ENCODE data around the gene CNTN5.

Gene CNTN5

GRCh38 chr11:100329352-100329751 lies 1308.6 kb downstream of the CNTN5 start:
- Histone ChIP-seq H3K27me3 (ENCODE audit: insufficient read depth, poor library complexity, severe bottlenecking) (no peaks in the 10 kb centered on the region), H3K9me3 (ENCODE audit: severe bottlenecking) (no peaks in the 10 kb centered on the region), H3K27ac (ENCODE audit: poor library complexity, severe bottlenecking) (no peak overlapping the region), H3K4me3 (ENCODE audit: severe bottlenecking) (no peak overlapping the region), H3K4me1 (ENCODE audit: insufficient read depth, poor library complexity, severe bottlenecking) (peaks cover 3% of the 10 kb centered on the region), H3K36me3 (ENCODE audit: low read depth) (no peaks in the 10 kb centered on the region)
- DNase-seq (ENCODE audit: low spot score): no peak
- TF ChIP-seq, protein P1, sequence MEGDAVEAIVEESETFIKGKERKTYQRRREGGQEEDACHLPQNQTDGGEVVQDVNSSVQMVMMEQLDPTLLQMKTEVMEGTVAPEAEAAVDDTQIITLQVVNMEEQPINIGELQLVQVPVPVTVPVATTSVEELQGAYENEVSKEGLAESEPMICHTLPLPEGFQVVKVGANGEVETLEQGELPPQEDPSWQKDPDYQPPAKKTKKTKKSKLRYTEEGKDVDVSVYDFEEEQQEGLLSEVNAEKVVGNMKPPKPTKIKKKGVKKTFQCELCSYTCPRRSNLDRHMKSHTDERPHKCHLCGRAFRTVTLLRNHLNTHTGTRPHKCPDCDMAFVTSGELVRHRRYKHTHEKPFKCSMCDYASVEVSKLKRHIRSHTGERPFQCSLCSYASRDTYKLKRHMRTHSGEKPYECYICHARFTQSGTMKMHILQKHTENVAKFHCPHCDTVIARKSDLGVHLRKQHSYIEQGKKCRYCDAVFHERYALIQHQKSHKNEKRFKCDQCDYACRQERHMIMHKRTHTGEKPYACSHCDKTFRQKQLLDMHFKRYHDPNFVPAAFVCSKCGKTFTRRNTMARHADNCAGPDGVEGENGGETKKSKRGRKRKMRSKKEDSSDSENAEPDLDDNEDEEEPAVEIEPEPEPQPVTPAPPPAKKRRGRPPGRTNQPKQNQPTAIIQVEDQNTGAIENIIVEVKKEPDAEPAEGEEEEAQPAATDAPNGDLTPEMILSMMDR (IDR thresholded peaks at IDR 0.05; ENCODE audit: poor library complexity, severe bottlenecking): no peak
- peak; percentile 70 for ATAC-seq (ENCODE audit: low read depth)

DNA sequence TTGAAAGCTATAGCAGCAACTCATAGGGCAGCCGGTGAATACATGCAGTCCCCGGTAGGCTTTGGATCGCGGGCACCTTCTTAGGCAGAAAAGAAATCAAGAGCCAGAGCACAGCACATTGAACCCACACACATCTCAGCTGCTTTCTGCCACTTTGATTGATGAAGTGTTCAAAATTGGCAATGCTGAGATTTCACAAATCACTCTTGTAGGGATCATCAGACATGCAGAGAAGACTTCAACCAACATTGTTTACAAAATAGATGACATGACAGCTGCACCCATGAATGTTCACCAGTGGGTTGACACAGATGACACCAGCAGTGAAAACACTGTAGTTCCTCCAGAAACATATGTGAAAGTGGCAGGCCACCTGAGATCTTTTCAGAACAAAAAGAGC lies 1316.1 kb downstream of the CNTN5 start:
- no peak for ATAC-seq (ENCODE audit: low read depth)
- no peak for DNase-seq (ENCODE audit: low spot score)
- Histone ChIP-seq H3K9me3 (ENCODE audit: severe bottlenecking) (no peaks in the 10 kb centered on the region), H3K36me3 (ENCODE audit: low read depth) (no peaks in the 10 kb centered on the region), H3K4me3 (ENCODE audit: severe bottlenecking) (no peak overlapping the region), H3K4me1 (ENCODE audit: insufficient read depth, poor library complexity, severe bottlenecking) (no peaks in the 10 kb centered on the region), H3K27ac (ENCODE audit: poor library complexity, severe bottlenecking) (no peak overlapping the region), H3K27me3 (ENCODE audit: insufficient read depth, poor library complexity, severe bottlenecking) (no peaks in the 10 kb centered on the region)
- TF ChIP-seq, protein P1 (IDR thresholded peaks at IDR 0.05; ENCODE audit: poor library complexity, severe bottlenecking): no peak

GRCh38 chr11:100338144-100338840 lies 1317.5 kb downstream of the CNTN5 start:
- TF ChIP-seq, protein P1 (IDR thresholded peaks at IDR 0.05; ENCODE audit: poor library complexity, severe bottlenecking): no peak
- H3K4me3 ChIP-seq (ENCODE audit: severe bottlenecking): no peak overlapping the region
- H3K27ac ChIP-seq (ENCODE audit: poor library complexity, severe bottlenecking): no peak overlapping the region
- DNase-seq (ENCODE audit: low spot score) (no peak), ATAC-seq (ENCODE audit: low read depth) (no peak)
- H3K4me1 ChIP-seq (ENCODE audit: insufficient read depth, poor library complexity, severe bottlenecking): no peaks in the 10 kb centered on the region
- no peaks in the 10 kb centered on the region for H3K36me3 ChIP-seq (ENCODE audit: low read depth)
- H3K27me3 ChIP-seq (ENCODE audit: insufficient read depth, poor library complexity, severe bottlenecking): no peaks in the 10 kb centered on the region
- H3K9me3 ChIP-seq (ENCODE audit: severe bottlenecking): no peaks in the 10 kb centered on the region

- TF ChIP-seq, protein P1 (IDR thresholded peaks at IDR 0.05; ENCODE audit: poor library complexity, severe bottlenecking): no peak
- Histone ChIP-seq H3K27ac (ENCODE audit: poor library complexity, severe bottlenecking) (no peak overlapping the region), H3K9me3 (ENCODE audit: severe bottlenecking) (no peaks in the 10 kb centered on the region), H3K4me1 (ENCODE audit: insufficient read depth, poor library complexity, severe bottlenecking) (no peaks in the 10 kb centered on the region), H3K4me3 (ENCODE audit: severe bottlenecking) (no peak overlapping the region), H3K36me3 (ENCODE audit: low read depth) (no peaks in the 10 kb centered on the region), H3K27me3 (ENCODE audit: insufficient read depth, poor library complexity, severe bottlenecking) (no peaks in the 10 kb centered on the region)
- DNase-seq (ENCODE audit: low spot score): no peak
- no peak; the same call in 2 of the 3 replicates for ATAC-seq (ENCODE audit: low read depth)
Observed at GRCh38 chr11:100340466-100341319, 1319.9 kb downstream of the CNTN5 start.
